Measurements from ENCODE around the gene BACH2. TPM values are rescaled to one million over a fixed set of nuclear protein-coding genes. Genes with fewer than 3 reads are reported as not detected.

The BACH2 gene
- total RNA-seq, 1 donor from 2014 or later, result 34.1 TPM

GRCh38 chr6:89966913-89967312 lies 329.7 kb downstream of the BACH2 start:
- H3K36me3 Mint-ChIP-seq, result no peaks in the 10 kb centered on the region
- DNase-seq (ENCODE audit: low spot score in 2 of 2, unreplicated experiment in 2 of 2), result no peak
- no peak for TF ChIP-seq CTCF (IDR thresholded peaks at IDR 0.05; ENCODE audit: unreplicated experiment)

GRCh38 chr6:89966228-89966544 lies 330.5 kb downstream of the BACH2 start:
- no peaks in the 10 kb centered on the region for H3K27me3 Mint-ChIP-seq (ENCODE audit: low read depth)
- no peak overlapping the region for H3K4me3 Mint-ChIP-seq
- no peaks in the 10 kb centered on the region for H3K36me3 Mint-ChIP-seq
- H3K9me3 Mint-ChIP-seq, result no peaks in the 10 kb centered on the region
- no peak for DNase-seq (ENCODE audit: low spot score in 2 of 2, unreplicated experiment in 2 of 2)
- no peaks in the 10 kb centered on the region for H3K4me1 Mint-ChIP-seq
- TF ChIP-seq CTCF (IDR thresholded peaks at IDR 0.05; ENCODE audit: unreplicated experiment), result no peak
- no peak overlapping the region for H3K27ac Mint-ChIP-seq

More at GRCh38 chr6:89966913-89967312, 329.7 kb downstream of the BACH2 start:
- no peaks in the 10 kb centered on the region for H3K27me3 Mint-ChIP-seq (ENCODE audit: low read depth)
- H3K4me1 Mint-ChIP-seq, result no peaks in the 10 kb centered on the region
- H3K4me3 Mint-ChIP-seq, result no peak overlapping the region
- no peaks in the 10 kb centered on the region for H3K9me3 Mint-ChIP-seq
- no peak overlapping the region for H3K27ac Mint-ChIP-seq

- Mint-ChIP-seq H3K27me3 (ENCODE audit: low read depth) (no peaks in the 10 kb centered on the region), H3K9me3 (no peaks in the 10 kb centered on the region), H3K4me1 (no peaks in the 10 kb centered on the region), H3K4me3 (no peak overlapping the region), H3K27ac (no peak overlapping the region), H3K36me3 (no peaks in the 10 kb centered on the region)
- DNase-seq (ENCODE audit: low spot score in 2 of 2, unreplicated experiment in 2 of 2), result no peak
- TF ChIP-seq CTCF (IDR thresholded peaks at IDR 0.05; ENCODE audit: unreplicated experiment), result no peak
Observed at GRCh38 chr6:89965441-89966227, 331.0 kb downstream of the BACH2 start.

- no peak for TF ChIP-seq CTCF (IDR thresholded peaks at IDR 0.05; ENCODE audit: unreplicated experiment)
- Mint-ChIP-seq H3K27ac (no peak overlapping the region), H3K9me3 (no peaks in the 10 kb centered on the region), H3K4me3 (no peak overlapping the region), H3K27me3 (ENCODE audit: low read depth) (no peaks in the 10 kb centered on the region), H3K36me3 (no peaks in the 10 kb centered on the region), H3K4me1 (peaks cover 8% of the 10 kb centered on the region)
- no peak for DNase-seq (ENCODE audit: low spot score in 2 of 2, unreplicated experiment in 2 of 2)
Observed at GRCh38 chr6:89963391-89963790, 333.3 kb downstream of the BACH2 start.

GRCh38 chr6:89961481-89961880 lies 335.2 kb downstream of the BACH2 start:
- Mint-ChIP-seq H3K9me3 (no peaks in the 10 kb centered on the region), H3K27me3 (ENCODE audit: low read depth) (no peaks in the 10 kb centered on the region), H3K36me3 (no peaks in the 10 kb centered on the region), H3K4me3 (no peak overlapping the region), H3K27ac (no peak overlapping the region), H3K4me1 (peaks cover 8% of the 10 kb centered on the region)
- no peak for DNase-seq (ENCODE audit: low spot score in 2 of 2, unreplicated experiment in 2 of 2)
- TF ChIP-seq CTCF (IDR thresholded peaks at IDR 0.05; ENCODE audit: unreplicated experiment), result no peak

All from mesothelial cell of epicardium (in vitro differentiated cells).